ENCODE results near the gene PNCK. TPM values are rescaled to one million over a fixed set of nuclear protein-coding genes. Genes with fewer than 3 reads are reported as not detected.

Gene PNCK
- total and polyA plus RNA-seq, 2 experiments from 2014 or later = 3.5 to 11.9 TPM

DNA sequence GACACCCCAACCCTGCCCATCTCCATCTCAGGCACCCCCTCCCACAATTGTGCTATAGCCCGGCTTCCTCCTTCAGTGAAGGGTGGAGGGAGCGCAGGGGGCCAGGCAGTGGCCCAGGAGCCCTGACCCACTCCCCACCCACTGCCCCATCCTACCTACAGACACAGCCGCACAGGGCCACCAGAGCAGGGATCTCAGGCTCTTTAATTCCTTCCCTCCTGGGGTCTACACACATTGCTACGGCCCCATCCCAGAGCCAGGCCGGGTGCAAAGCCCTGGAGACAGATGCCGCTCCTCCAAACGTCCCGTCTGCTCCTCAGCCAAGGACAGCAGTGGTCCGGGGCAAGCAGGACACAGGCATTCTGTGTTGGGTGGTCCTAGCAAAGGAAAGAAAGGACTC lies 39.4 kb downstream of the PNCK start:
- Mint-ChIP-seq H3K4me1 (no peaks in the 10 kb centered on the region), H3K9me3 (no peaks in the 10 kb centered on the region), H3K36me3 (ENCODE audit: low read depth) (no peaks in the 10 kb centered on the region), H3K27ac (no peak overlapping the region), H3K27me3 (ENCODE audit: insufficient read depth, low read depth, poor library complexity) (no peaks in the 10 kb centered on the region), H3K4me3 (no peak overlapping the region)
- H2AFZ ChIP-seq = no peak overlapping the region
- H3K79me2 ChIP-seq (replicated peaks; ENCODE audit: insufficient read depth) = no peaks in the 10 kb centered on the region
- no peak overlapping the region for H3K4me2 ChIP-seq
- no peaks in the 10 kb centered on the region for H3K9me2 ChIP-seq (ENCODE audit: insufficient read depth)
- H3K4me3 ChIP-seq = no peak overlapping the region
- no peak overlapping the region for H3K27ac ChIP-seq (ENCODE audit: low read depth)
- H3K27me3 ChIP-seq (ENCODE audit: insufficient read depth) = no peaks in the 10 kb centered on the region
- ATAC-seq (no peak), DNase-seq (ENCODE audit: low spot score) (no peak)
- no peak for TF ChIP-seq EZH2 (IDR thresholded peaks at IDR 0.05; ENCODE audit: low read depth, unreplicated experiment)
- TF ChIP-seq STAT1 (IDR thresholded peaks at IDR 0.05; ENCODE audit: unreplicated experiment) = no peak
- no peak for TF ChIP-seq CREB1 (CRISPR knock-in tag; IDR thresholded peaks at IDR 0.05; ENCODE audit: low read depth)
- no peak for TF ChIP-seq POLR2AphosphoS5 (IDR thresholded peaks at IDR 0.05; ENCODE audit: low read depth)
- TF ChIP-seq, protein P1, sequence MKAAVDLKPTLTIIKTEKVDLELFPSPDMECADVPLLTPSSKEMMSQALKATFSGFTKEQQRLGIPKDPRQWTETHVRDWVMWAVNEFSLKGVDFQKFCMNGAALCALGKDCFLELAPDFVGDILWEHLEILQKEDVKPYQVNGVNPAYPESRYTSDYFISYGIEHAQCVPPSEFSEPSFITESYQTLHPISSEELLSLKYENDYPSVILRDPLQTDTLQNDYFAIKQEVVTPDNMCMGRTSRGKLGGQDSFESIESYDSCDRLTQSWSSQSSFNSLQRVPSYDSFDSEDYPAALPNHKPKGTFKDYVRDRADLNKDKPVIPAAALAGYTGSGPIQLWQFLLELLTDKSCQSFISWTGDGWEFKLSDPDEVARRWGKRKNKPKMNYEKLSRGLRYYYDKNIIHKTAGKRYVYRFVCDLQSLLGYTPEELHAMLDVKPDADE (IDR thresholded peaks at IDR 0.05) = no peak
- TF ChIP-seq, protein P2, sequence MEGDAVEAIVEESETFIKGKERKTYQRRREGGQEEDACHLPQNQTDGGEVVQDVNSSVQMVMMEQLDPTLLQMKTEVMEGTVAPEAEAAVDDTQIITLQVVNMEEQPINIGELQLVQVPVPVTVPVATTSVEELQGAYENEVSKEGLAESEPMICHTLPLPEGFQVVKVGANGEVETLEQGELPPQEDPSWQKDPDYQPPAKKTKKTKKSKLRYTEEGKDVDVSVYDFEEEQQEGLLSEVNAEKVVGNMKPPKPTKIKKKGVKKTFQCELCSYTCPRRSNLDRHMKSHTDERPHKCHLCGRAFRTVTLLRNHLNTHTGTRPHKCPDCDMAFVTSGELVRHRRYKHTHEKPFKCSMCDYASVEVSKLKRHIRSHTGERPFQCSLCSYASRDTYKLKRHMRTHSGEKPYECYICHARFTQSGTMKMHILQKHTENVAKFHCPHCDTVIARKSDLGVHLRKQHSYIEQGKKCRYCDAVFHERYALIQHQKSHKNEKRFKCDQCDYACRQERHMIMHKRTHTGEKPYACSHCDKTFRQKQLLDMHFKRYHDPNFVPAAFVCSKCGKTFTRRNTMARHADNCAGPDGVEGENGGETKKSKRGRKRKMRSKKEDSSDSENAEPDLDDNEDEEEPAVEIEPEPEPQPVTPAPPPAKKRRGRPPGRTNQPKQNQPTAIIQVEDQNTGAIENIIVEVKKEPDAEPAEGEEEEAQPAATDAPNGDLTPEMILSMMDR (conservative IDR thresholded peaks at IDR 0.05; ENCODE audit: low read depth in 2 of 2) = no peak
- TF ChIP-seq JUNB (IDR thresholded peaks at IDR 0.05; ENCODE audit: unreplicated experiment) = no peak
- TF ChIP-seq, protein P3, sequence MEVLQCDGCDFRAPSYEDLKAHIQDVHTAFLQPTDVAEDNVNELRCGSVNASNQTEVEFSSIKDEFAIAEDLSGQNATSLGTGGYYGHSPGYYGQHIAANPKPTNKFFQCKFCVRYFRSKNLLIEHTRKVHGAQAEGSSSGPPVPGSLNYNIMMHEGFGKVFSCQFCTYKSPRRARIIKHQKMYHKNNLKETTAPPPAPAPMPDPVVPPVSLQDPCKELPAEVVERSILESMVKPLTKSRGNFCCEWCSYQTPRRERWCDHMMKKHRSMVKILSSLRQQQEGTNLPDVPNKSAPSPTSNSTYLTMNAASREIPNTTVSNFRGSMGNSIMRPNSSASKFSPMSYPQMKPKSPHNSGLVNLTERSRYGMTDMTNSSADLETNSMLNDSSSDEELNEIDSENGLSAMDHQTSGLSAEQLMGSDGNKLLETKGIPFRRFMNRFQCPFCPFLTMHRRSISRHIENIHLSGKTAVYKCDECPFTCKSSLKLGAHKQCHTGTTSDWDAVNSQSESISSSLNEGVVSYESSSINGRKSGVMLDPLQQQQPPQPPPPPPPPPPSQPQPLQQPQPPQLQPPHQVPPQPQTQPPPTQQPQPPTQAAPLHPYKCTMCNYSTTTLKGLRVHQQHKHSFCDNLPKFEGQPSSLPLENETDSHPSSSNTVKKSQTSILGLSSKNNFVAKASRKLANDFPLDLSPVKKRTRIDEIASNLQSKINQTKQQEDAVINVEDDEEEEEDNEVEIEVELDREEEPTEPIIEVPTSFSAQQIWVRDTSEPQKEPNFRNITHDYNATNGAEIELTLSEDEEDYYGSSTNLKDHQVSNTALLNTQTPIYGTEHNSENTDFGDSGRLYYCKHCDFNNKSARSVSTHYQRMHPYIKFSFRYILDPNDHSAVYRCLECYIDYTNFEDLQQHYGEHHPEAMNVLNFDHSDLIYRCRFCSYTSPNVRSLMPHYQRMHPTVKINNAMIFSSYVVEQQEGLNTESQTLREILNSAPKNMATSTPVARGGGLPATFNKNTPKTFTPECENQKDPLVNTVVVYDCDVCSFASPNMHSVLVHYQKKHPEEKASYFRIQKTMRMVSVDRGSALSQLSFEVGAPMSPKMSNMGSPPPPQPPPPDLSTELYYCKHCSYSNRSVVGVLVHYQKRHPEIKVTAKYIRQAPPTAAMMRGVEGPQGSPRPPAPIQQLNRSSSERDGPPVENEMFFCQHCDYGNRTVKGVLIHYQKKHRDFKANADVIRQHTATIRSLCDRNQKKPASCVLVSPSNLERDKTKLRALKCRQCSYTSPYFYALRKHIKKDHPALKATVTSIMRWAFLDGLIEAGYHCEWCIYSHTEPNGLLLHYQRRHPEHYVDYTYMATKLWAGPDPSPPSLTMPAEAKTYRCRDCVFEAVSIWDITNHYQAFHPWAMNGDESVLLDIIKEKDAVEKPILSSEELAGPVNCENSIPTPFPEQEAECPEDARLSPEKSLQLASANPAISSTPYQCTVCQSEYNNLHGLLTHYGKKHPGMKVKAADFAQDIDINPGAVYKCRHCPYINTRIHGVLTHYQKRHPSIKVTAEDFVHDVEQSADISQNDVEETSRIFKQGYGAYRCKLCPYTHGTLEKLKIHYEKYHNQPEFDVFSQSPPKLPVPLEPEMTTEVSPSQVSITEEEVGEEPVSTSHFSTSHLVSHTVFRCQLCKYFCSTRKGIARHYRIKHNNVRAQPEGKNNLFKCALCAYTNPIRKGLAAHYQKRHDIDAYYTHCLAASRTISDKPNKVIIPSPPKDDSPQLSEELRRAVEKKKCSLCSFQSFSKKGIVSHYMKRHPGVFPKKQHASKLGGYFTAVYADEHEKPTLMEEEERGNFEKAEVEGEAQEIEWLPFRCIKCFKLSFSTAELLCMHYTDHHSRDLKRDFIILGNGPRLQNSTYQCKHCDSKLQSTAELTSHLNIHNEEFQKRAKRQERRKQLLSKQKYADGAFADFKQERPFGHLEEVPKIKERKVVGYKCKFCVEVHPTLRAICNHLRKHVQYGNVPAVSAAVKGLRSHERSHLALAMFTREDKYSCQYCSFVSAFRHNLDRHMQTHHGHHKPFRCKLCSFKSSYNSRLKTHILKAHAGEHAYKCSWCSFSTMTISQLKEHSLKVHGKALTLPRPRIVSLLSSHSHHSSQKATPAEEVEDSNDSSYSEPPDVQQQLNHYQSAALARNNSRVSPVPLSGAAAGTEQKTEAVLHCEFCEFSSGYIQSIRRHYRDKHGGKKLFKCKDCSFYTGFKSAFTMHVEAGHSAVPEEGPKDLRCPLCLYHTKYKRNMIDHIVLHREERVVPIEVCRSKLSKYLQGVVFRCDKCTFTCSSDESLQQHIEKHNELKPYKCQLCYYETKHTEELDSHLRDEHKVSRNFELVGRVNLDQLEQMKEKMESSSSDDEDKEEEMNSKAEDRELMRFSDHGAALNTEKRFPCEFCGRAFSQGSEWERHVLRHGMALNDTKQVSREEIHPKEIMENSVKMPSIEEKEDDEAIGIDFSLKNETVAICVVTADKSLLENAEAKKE (CRISPR knock-in tag; IDR thresholded peaks at IDR 0.05) = no peak
- TF ChIP-seq, protein P4, sequence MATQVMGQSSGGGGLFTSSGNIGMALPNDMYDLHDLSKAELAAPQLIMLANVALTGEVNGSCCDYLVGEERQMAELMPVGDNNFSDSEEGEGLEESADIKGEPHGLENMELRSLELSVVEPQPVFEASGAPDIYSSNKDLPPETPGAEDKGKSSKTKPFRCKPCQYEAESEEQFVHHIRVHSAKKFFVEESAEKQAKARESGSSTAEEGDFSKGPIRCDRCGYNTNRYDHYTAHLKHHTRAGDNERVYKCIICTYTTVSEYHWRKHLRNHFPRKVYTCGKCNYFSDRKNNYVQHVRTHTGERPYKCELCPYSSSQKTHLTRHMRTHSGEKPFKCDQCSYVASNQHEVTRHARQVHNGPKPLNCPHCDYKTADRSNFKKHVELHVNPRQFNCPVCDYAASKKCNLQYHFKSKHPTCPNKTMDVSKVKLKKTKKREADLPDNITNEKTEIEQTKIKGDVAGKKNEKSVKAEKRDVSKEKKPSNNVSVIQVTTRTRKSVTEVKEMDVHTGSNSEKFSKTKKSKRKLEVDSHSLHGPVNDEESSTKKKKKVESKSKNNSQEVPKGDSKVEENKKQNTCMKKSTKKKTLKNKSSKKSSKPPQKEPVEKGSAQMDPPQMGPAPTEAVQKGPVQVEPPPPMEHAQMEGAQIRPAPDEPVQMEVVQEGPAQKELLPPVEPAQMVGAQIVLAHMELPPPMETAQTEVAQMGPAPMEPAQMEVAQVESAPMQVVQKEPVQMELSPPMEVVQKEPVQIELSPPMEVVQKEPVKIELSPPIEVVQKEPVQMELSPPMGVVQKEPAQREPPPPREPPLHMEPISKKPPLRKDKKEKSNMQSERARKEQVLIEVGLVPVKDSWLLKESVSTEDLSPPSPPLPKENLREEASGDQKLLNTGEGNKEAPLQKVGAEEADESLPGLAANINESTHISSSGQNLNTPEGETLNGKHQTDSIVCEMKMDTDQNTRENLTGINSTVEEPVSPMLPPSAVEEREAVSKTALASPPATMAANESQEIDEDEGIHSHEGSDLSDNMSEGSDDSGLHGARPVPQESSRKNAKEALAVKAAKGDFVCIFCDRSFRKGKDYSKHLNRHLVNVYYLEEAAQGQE (IDR thresholded peaks at IDR 0.05; ENCODE audit: unreplicated experiment) = no peak
- no peak for TF ChIP-seq ZNF114 (CRISPR knock-in tag; IDR thresholded peaks at IDR 0.05)
- no peak for TF ChIP-seq NANOG (IDR thresholded peaks at IDR 0.05; ENCODE audit: borderline replicate concordance)
- no peak for TF ChIP-seq ZNF331 (CRISPR knock-in tag; IDR thresholded peaks at IDR 0.05; ENCODE audit: low read depth)
- TF ChIP-seq EZH2phosphoT487 (IDR thresholded peaks at IDR 0.05; ENCODE audit: unreplicated experiment) = no peak
- H3F3A ChIP-seq (replicated peaks; ENCODE audit: low read depth) = no peaks in the 10 kb centered on the region
- no peaks in the 10 kb centered on the region for H3K36me3 ChIP-seq (ENCODE audit: insufficient read depth)
- no peaks in the 10 kb centered on the region for H3K4me1 ChIP-seq (ENCODE audit: insufficient read depth)
- H4K20me1 ChIP-seq (replicated peaks; ENCODE audit: insufficient read depth) = no peaks in the 10 kb centered on the region

Measured in GM23338 (cell line).